ENCODE data around the gene ZNF891. TPM values are rescaled to one million over a fixed set of nuclear protein-coding genes. Genes with fewer than 3 reads are reported as not detected.

Gene ZNF891
- total RNA-seq = 0.53 and 0.88 TPM in 2 replicates

- DNase-seq (ENCODE audit: low read depth, low spot score) = peak; percentile 88
Measured at GRCh38 chr12:133130038-133130807, at the start of gene ZNF891, which contains the start of gene ZNF10. TSS of gene ZNF891 (minus strand) at chr12:133130274. CDS start at chr12:133121918, 8,356 bp downstream. TSS of gene ZNF10 (plus strand) at chr12:133130627. CDS start at chr12:133144493, 13,866 bp downstream.

GRCh38 chr12:133174901-133175300, 44.8 kb upstream of the ZNF891 start:
- DNase-seq (ENCODE audit: low read depth, low spot score) = no peak

- no peak for DNase-seq (ENCODE audit: low read depth, low spot score)
Measured at GRCh38 chr12:133172491-133172890, 42.4 kb upstream of the ZNF891 start.

GRCh38 chr12:133165776-133166175, 35.7 kb upstream of the ZNF891 start:
- no peak for DNase-seq (ENCODE audit: low read depth, low spot score)

- no peak for DNase-seq (ENCODE audit: low read depth, low spot score)
Measured at GRCh38 chr12:133156125-133156690, 26.1 kb upstream of the ZNF891 start.

GRCh38 chr12:133145981-133146380, 15.9 kb upstream of the ZNF891 start:
- DNase-seq (ENCODE audit: low read depth, low spot score) = no peak

- DNase-seq (ENCODE audit: low read depth, low spot score) = no peak
Measured at GRCh38 chr12:133135747-133136146, 5.7 kb upstream of the ZNF891 start.

- DNase-seq (ENCODE audit: low read depth, low spot score) = no peak
Measured at GRCh38 chr12:133130808-133131128, 694 bp upstream of the ZNF891 start.

- no peak for DNase-seq (ENCODE audit: low read depth, low spot score)
Measured at GRCh38 chr12:133129368-133130037, 571 bp downstream of the ZNF891 start.

GRCh38 chr12:133124674-133125073, 5.4 kb downstream of the ZNF891 start:
- no peak for DNase-seq (ENCODE audit: low read depth, low spot score)

- DNase-seq (ENCODE audit: low read depth, low spot score) = no peak
Measured at GRCh38 chr12:133120385-133121191, 9.5 kb downstream of the ZNF891 start.

GRCh38 chr12:133108150-133108549, 21.9 kb downstream of the ZNF891 start:
- no peak for DNase-seq (ENCODE audit: low read depth, low spot score)

- DNase-seq (ENCODE audit: low read depth, low spot score) = no peak
Measured at GRCh38 chr12:133107121-133107520, 23.0 kb downstream of the ZNF891 start.

GRCh38 chr12:133106253-133106652, 23.8 kb downstream of the ZNF891 start:
- no peak for DNase-seq (ENCODE audit: low read depth, low spot score)

GRCh38 chr12:133105620-133106019, 24.5 kb downstream of the ZNF891 start:
- no peak for DNase-seq (ENCODE audit: low read depth, low spot score)

- DNase-seq (ENCODE audit: low read depth, low spot score) = no peak
Measured at GRCh38 chr12:133083345-133083744, 46.7 kb downstream of the ZNF891 start.

- peak; percentile 26 for DNase-seq (ENCODE audit: low read depth, low spot score)
Measured at GRCh38 chr12:133081159-133081780, 48.8 kb downstream of the ZNF891 start.

GRCh38 chr12:133080368-133081158, 49.5 kb downstream of the ZNF891 start, which contains the start of gene ZNF140:
TSS of gene ZNF140 (plus strand) at chr12:133080923. CDS start at chr12:133081321, 398 bp downstream.
- peak; percentile 93 for DNase-seq (ENCODE audit: low read depth, low spot score)

GRCh38 chr12:133080026-133080367, 50.1 kb downstream of the ZNF891 start:
- peak; percentile 99 for DNase-seq (ENCODE audit: low read depth, low spot score)

- no peak for DNase-seq (ENCODE audit: low read depth, low spot score)
Measured at GRCh38 chr12:133073836-133074235, 56.2 kb downstream of the ZNF891 start.

All from pulmonary artery endothelial cell (primary cell).